Gastroesophageal sphincter (tissue), 4 donors: ENCODE results near the gene BRINP3. TPM values are rescaled to one million over a fixed set of nuclear protein-coding genes. Genes with fewer than 3 reads are reported as not detected.

ENCODE experiments used
- ATAC-seq: fragments of 150-250 bp; one replicate; pipeline ENCODE4 v1.9.1; 2016; ENCODE audit warnings: mild to moderate bottlenecking, moderate library complexity
- H3K27ac ChIP-seq, 4 donors: fragments of 200-600 bp; sonication (generic) in 3 of 4; 1 replicate in 3 of 4; 2 replicates in 1 of 4; pipeline ENCODE4 v1.5.1; 2016 to 2019
- H3K27me3 ChIP-seq: fragments of 200-600 bp; sonication (generic); one replicate; pipeline ENCODE4 v1.5.1; 2019
- H3K36me3 ChIP-seq, 2 donors: fragments of 200-600 bp; sonication (generic); one replicate each; pipeline ENCODE4 v1.5.1; 2019; ENCODE audit warnings: control low read depth in 1 of 2
- H3K4me1 ChIP-seq, 3 donors: fragments of 200-600 bp; sonication (generic); 1 replicate in 2 of 3; 2 replicates in 1 of 3; pipeline ENCODE4 v1.5.1; 2016 to 2019; ENCODE audit warnings: control low read depth in 2 of 3
- H3K4me3 ChIP-seq, 2 donors: fragments of 200-600 bp; sonication (generic); one replicate each; pipeline ENCODE4 v1.5.1; 2019; ENCODE audit warnings: mild to moderate bottlenecking in 1 of 2, moderate library complexity in 1 of 2
- H3K9me3 ChIP-seq, 3 donors: fragments of 200-600 bp; sonication (generic); one replicate each; pipeline ENCODE4 v1.5.1; 2017 to 2019; ENCODE audit warnings: control low read depth in 2 of 3
- CTCF ChIP-seq, 4 experiments: fragments of 200-600 bp in 2 of 4; fragments of 450-650 bp in 2 of 4; sonication (generic) in 1 of 4; IDR thresholded peaks; one replicate each; pipeline ENCODE4 v1.5.1; 2017 to 2019; ENCODE audit warnings: antibody characterized with exemption in 4 of 4, mild to moderate bottlenecking in 2 of 4, moderate library complexity in 2 of 4
- EP300 ChIP-seq: sonication (generic); formaldehyde crosslinking; IDR thresholded peaks from one replicate; pipeline ENCODE4 v1.6.1; 2017; ENCODE audit warnings: antibody characterized with exemption, mild to moderate bottlenecking
- POLR2A ChIP-seq, 2 donors: fragments of 450-650 bp; IDR thresholded peaks; one replicate each; pipeline ENCODE4 v1.6.1; 2017; ENCODE audit warnings: antibody characterized with exemption in 2 of 2, mild to moderate bottlenecking in 2 of 2, moderate library complexity in 1 of 2
- POLR2AphosphoS5 ChIP-seq: sonication (generic); formaldehyde crosslinking; IDR thresholded peaks from one replicate; pipeline ENCODE4 v1.6.1; 2017; ENCODE audit warnings: antibody characterized with exemption
- WGBS, 2 donors: methylation state at CpG; one replicate each; pipeline ENCODE4 v1.1.5; 2018; ENCODE audit warnings: low coverage in 1 of 2; 5-methylcytosine and 5-hydroxymethylcytosine counted together
- total RNA-seq, 4 donors: library from RNA; depleted of rRNA; stranded (reverse); fragments of >200 nt; gene quantifications; one replicate each; pipeline ENCODE4 v1.1.0, GENCODE V29; 2016

Gene BRINP3
- total RNA-seq, 4 donors from 2014 or later = 6.7 to 24.7 (median 12.0) TPM

GRCh38 chr1:190252046-190252445 is 225.6 kb downstream of the BRINP3 start:
- TF ChIP-seq POLR2A (IDR thresholded peaks at IDR 0.05) (no peak), POLR2AphosphoS5 (no peak), CTCF (IDR thresholded peaks at IDR 0.05) (no peak), EP300 (no peak)
- Histone ChIP-seq H3K36me3 (no peaks in the 10 kb centered on the region), H3K4me1 (no peaks in the 10 kb centered on the region), H3K4me3 (no peak overlapping the region), H3K9me3 (no peaks in the 10 kb centered on the region), H3K27ac (no peak overlapping the region), H3K27me3 (no peaks in the 10 kb centered on the region)
- no peak for ATAC-seq

- no peaks in the 10 kb centered on the region for H3K27me3 ChIP-seq
- no peaks in the 10 kb centered on the region for H3K36me3 ChIP-seq
- H3K4me1 ChIP-seq = no peaks in the 10 kb centered on the region
- H3K4me3 ChIP-seq = no peak overlapping the region
- no peak for ATAC-seq
- no peaks in the 10 kb centered on the region for H3K9me3 ChIP-seq
- H3K27ac ChIP-seq = no peak overlapping the region
- WGBS, 2 donors = 88 to 100% methylated on average over 2 of the region's 2 CpGs
- TF ChIP-seq CTCF (IDR thresholded peaks at IDR 0.05) = no peak
- no peak for TF ChIP-seq POLR2A (IDR thresholded peaks at IDR 0.05)
- no peak for TF ChIP-seq POLR2AphosphoS5
- TF ChIP-seq EP300 = no peak
These were observed 227.3 kb downstream of the BRINP3 start for GRCh38 chr1:190250368-190250767.

- no peaks in the 10 kb centered on the region for H3K27me3 ChIP-seq
- H3K9me3 ChIP-seq = no peaks in the 10 kb centered on the region
- TF ChIP-seq POLR2A (IDR thresholded peaks at IDR 0.05) = no peak
- TF ChIP-seq EP300 = no peak
- TF ChIP-seq POLR2AphosphoS5 = no peak
- no peak for TF ChIP-seq CTCF (IDR thresholded peaks at IDR 0.05)
- no peak for ATAC-seq
- no peaks in the 10 kb centered on the region for H3K4me1 ChIP-seq
- WGBS, 2 donors = 51 to 60% methylated on average over 4 of the region's 4 CpGs
- H3K36me3 ChIP-seq = no peaks in the 10 kb centered on the region
- no peak overlapping the region for H3K4me3 ChIP-seq
- H3K27ac ChIP-seq = no peak overlapping the region
These were observed 233.3 kb downstream of the BRINP3 start for GRCh38 chr1:190244406-190244805.

GRCh38 chr1:190243056-190243455 is 234.6 kb downstream of the BRINP3 start:
- Histone ChIP-seq H3K9me3 (no peaks in the 10 kb centered on the region), H3K36me3 (no peaks in the 10 kb centered on the region), H3K27ac (no peak overlapping the region), H3K27me3 (no peaks in the 10 kb centered on the region), H3K4me3 (no peak overlapping the region), H3K4me1 (no peaks in the 10 kb centered on the region)
- TF ChIP-seq CTCF (IDR thresholded peaks at IDR 0.05) (no peak), POLR2AphosphoS5 (no peak)
- no peak for ATAC-seq

- H3K36me3 ChIP-seq = no peaks in the 10 kb centered on the region
- no peaks in the 10 kb centered on the region for H3K27me3 ChIP-seq
- ATAC-seq = no peak
- H3K9me3 ChIP-seq = no peaks in the 10 kb centered on the region
- 61 to 81% methylated on average over 2 of the region's 2 CpGs for WGBS, 2 donors
- no peak overlapping the region for H3K27ac ChIP-seq
- TF ChIP-seq CTCF (IDR thresholded peaks at IDR 0.05) (no peak), POLR2A (IDR thresholded peaks at IDR 0.05) (no peak), POLR2AphosphoS5 (no peak), EP300 (no peak)
- H3K4me1 ChIP-seq = no peaks in the 10 kb centered on the region
- no peak overlapping the region for H3K4me3 ChIP-seq
These were observed 251.7 kb downstream of the BRINP3 start for GRCh38 chr1:190226006-190226405.
